GM21423 (cell line): ENCODE results near the gene CALR.
"Not testable (repeated sequence)": the region's sequence is repeated elsewhere in the genome, so short reads cannot be mapped to it uniquely, and the experiment has no call there.

Source experiments
- ATAC-seq: cut with Tn5 transposase; IDR thresholded peaks from one replicate; pipeline ENCODE4 v1.9.1; 2021; ENCODE audit warnings: mild to moderate bottlenecking, moderate library complexity; ENCODE audit not compliant: unreplicated experiment

Gene CALR

GRCh38 chr19:12937927-12938778, at the start of gene CALR:
CALR (plus strand) TSS chr19:12938609; CDS start chr19:12938680, 71 bp downstream.
- peak; percentile 86 for ATAC-seq

- ATAC-seq, result not testable (repeated sequence)
Measured at GRCh38 chr19:12890299-12890786, 48.1 kb upstream of the CALR start.

- peak; percentile 88 for ATAC-seq
Measured at GRCh38 chr19:12890787-12891552, 47.4 kb upstream of the CALR start, which contains the start of gene GCDH. GCDH (plus strand) TSS chr19:12891160; CDS start chr19:12891305, 145 bp downstream.

GRCh38 chr19:12891553-12892021, 46.8 kb upstream of the CALR start:
- ATAC-seq, result no peak

GRCh38 chr19:12893582-12893981, 44.8 kb upstream of the CALR start:
- ATAC-seq, result no peak

GRCh38 chr19:12896460-12896859, 41.9 kb upstream of the CALR start:
- no peak for ATAC-seq

- peak; percentile 87 for ATAC-seq
Measured at GRCh38 chr19:12899891-12900518, 38.4 kb upstream of the CALR start.

- no peak for ATAC-seq
Measured at GRCh38 chr19:12907166-12907565, 31.2 kb upstream of the CALR start.

- ATAC-seq, result no peak
Measured at GRCh38 chr19:12912571-12912970, 25.8 kb upstream of the CALR start.

GRCh38 chr19:12913011-12913561, 25.3 kb upstream of the CALR start:
- ATAC-seq, result no peak

- ATAC-seq, result no peak
Measured at GRCh38 chr19:12913851-12914690, 24.3 kb upstream of the CALR start.

GRCh38 chr19:12915860-12916259, 22.5 kb upstream of the CALR start:
- not testable (repeated sequence) for ATAC-seq

- no peak for ATAC-seq
Measured at GRCh38 chr19:12918253-12918652, 20.2 kb upstream of the CALR start.

- ATAC-seq, result no peak
Measured at GRCh38 chr19:12921047-12921446, 17.4 kb upstream of the CALR start.

GRCh38 chr19:12922959-12923358, 15.4 kb upstream of the CALR start:
- no peak for ATAC-seq

GRCh38 chr19:12924621-12925310, 13.6 kb upstream of the CALR start:
- ATAC-seq, result no peak

- no peak for ATAC-seq
Measured at GRCh38 chr19:12930002-12930645, 8.3 kb upstream of the CALR start.

- ATAC-seq, result no peak
Measured at GRCh38 chr19:12932392-12933286, 5.8 kb upstream of the CALR start.
